GM19452 (cell line): ENCODE data around the gene STUB1.
"Not testable (repeated sequence)": the region's sequence is repeated elsewhere in the genome, so short reads cannot be mapped to it uniquely, and the experiment has no call there.

Source experiments
- ATAC-seq: cut with Tn5 transposase; IDR thresholded peaks from one replicate; pipeline ENCODE4 v1.9.1; 2021; ENCODE audit not compliant: unreplicated experiment

Gene STUB1

DNA sequence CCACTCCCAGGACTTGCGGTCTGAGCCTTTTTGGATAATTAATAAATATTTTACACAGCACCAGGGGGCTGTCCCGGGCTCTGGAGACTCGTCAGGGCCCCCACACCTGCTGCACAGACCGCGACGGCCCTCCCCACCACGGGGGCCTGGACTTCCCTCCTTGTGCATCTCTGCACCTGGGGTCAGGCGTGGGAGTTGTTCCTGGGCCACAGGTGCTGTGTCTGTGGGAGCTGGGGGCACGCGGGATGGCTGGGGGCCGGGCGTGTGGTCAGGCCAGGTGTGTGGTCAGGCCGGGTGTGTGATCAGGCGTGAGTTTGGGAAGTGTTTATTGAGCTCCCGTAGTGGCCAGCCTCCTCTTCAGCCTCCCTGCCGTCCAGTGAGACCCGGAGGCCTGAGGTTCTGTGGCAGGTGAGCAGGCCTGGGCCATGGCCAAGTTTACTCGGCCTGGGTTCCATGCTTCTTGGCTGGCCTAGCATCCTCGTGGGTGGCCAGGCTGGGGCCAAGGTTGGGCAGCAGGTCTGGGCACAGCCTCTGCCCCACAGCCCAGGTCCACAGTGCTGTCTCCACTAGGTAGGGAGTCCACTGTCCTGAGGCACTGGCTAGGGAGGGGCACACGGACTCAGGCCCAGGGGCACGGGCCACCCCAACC is 1.9 kb upstream of the STUB1 start:
- ATAC-seq = no peak

DNA sequence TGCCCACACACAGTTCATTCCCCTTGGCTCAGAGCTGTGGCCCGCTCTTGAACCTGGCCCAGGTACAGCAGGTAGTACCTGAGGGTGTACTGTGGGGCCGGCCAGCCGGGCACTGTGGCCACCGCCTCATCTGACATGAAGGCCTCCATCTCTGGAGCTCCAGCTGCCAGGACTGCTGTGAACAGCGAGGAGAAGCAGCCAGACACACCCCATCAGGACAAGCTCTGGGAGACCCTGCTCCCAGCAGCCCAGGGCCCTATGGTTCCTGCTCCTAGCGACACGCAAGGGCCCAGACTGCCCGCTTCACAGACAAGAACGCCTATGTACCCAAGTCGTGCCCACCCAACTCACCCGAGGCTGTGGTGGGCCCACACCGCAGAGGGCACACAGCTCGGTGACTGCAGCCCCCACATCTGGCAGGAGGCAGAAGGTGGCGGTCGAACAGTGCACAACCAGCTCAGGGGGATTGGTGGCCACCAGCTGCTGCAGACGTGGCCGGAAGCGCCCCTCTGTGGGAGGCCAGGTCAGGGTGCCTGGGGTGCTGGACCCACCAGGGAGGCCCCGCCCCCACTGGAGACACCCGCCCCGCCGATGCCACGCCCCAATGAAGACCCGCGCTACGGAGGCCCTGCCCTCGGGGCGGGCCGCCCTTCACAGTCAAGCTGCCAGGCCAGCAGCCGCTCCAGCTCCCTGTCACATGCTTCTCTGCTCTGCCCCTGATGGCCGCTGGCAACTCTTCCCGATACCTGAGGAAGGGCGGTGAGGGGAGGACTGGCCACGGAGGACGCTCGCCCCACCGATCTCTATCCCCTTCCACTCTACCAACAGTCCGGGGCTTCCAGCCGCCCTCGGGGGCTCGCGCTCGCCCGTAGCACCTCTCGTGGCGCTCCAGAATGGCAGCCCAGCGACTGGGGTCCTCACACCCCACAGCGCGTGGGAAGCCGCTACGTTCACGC is 1.1 kb upstream of the STUB1 start:
- no peak for ATAC-seq

DNA sequence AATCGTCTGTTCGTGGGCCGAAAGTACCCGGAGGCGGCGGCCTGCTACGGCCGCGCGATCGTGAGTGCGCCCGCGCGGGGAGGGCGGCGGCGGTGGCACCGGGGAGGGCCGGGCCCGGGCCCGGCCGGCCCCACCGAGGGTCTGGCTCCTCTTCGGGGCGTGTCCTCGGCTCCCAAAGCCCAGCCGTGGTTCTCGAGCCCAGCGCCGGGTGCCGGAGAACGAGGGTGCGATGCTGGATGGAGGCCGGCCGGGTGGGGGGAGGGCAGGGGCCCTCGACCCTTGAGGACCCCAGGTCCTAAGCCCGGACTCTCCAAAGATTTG is 375 bp downstream of the STUB1 start:
- ATAC-seq = no peak

DNA sequence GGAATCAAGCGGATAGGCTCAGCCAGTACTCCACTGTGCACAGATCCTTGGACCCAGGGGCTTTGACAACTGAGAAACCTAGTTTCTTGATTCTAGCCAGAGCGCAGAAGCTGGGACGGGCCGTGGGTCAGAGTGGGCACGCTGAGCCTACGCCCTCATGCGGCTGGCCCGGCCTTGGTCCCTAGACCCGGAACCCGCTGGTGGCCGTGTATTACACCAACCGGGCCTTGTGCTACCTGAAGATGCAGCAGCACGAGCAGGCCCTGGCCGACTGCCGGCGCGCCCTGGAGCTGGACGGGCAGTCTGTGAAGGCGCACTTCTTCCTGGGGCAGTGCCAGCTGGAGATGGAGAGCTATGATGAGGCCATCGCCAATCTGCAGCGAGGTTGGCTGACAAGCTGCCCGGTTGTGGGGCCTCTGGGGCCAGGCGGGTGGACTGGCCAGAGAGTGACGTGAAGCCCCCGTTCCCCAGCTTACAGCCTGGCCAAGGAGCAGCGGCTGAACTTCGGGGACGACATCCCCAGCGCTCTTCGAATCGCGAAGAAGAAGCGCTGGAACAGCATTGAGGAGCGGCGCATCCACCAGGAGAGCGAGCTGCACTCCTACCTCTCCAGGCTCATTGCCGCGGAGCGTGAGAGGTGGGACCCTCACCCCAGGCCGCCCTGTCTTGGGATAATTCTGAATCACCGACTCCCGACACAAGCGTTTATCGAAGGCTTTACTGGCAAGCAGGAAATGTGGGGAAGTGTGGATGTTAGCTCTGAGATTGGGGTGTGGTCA is 946 bp downstream of the STUB1 start:
- no peak for ATAC-seq

DNA sequence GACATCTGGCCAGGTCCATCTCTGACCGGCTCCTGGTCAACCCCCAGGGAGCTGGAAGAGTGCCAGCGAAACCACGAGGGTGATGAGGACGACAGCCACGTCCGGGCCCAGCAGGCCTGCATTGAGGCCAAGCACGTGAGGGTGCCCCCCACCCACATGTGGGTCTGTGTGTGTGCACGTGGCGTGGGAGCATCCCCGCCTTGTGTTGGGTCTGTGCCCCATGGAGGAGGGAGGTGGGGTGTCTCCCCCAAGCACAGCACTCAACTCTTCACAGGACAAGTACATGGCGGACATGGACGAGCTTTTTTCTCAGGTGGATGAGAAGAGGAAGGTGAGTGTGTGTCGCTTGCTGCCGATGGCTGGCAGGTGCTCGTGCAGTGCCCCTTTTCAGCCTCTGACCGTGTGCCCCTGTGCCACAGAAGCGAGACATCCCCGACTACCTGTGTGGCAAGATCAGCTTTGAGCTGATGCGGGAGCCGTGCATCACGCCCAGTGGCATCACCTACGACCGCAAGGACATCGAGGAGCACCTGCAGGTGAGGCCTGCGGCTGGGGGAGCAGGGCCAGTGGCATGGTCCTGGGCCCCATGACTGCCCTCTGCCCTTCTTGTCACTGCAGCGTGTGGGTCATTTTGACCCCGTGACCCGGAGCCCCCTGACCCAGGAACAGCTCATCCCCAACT is 1.7 kb downstream of the STUB1 start:
- no peak for ATAC-seq

DNA sequence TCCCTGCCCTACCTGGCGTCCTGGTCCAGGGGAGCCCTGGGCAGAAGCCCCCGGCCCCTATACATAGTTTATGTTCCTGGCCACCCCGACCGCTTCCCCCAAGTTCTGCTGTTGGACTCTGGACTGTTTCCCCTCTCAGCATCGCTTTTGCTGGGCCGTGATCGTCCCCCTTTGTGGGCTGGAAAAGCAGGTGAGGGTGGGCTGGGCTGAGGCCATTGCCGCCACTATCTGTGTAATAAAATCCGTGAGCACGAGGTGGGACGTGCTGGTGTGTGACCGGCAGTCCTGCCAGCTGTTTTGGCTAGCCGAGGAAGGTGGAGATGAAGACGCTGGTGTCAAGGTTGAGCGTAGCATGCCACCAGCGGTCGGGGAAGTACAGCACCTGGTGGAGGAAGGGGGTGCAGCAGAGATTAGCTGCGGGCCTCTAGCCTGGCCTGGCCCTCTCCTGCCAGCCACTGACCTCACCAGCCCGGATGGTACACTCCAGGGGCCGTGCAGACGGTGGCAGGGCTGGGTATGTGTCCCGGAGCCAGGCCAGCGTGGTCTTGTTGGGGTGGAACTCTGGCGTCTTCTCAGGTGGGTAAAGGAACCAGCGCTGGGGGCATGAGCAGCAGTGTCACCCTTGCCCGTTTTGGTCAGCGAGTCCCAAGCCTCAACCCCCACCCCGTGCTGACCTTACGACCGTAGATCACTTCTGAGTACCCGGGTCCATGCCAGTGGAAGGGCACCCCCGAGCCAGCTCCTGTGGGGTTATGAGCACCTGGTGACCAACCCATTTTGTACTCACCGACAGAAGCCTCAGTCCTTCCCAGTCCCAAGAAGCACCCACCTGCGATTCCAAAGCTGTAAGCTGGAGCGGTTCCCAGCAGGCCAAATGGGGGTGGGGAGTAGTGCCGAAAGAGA is 2.5 kb downstream of the STUB1 start:
- ATAC-seq = no peak

DNA sequence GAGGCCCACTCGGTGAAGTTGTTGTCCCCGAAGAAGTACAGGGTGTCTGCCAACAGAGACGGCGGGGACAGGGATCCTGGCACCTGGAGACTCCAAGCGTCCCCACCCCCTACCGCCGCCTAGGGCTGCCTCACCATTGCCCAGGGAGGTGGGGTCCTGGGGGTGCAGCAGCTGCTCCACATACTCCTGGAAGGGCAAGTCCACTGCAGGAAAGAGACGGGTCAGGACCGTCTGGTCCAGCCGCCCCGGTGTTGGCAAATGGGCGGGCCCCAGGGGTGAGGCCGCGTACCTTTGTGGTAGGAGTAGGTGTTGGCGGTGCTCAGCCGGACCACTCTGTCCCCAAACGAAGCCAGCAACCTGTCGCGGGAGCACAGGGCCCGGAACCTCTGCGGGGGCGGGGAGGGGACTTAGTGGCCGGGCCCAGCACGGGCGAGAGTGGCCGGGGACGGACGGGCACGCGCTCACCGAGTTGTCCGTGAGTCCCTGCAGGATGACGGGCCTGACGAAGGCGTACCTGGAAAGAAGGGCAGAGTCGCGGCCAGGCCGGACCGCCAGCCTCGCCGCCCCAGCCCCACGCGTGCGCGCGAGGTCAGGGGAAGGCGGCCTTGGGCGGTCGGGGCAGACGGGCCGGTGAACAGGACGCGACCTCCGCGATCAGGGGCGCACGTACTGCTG is 3.3 kb downstream of the STUB1 start:
- no peak for ATAC-seq

DNA sequence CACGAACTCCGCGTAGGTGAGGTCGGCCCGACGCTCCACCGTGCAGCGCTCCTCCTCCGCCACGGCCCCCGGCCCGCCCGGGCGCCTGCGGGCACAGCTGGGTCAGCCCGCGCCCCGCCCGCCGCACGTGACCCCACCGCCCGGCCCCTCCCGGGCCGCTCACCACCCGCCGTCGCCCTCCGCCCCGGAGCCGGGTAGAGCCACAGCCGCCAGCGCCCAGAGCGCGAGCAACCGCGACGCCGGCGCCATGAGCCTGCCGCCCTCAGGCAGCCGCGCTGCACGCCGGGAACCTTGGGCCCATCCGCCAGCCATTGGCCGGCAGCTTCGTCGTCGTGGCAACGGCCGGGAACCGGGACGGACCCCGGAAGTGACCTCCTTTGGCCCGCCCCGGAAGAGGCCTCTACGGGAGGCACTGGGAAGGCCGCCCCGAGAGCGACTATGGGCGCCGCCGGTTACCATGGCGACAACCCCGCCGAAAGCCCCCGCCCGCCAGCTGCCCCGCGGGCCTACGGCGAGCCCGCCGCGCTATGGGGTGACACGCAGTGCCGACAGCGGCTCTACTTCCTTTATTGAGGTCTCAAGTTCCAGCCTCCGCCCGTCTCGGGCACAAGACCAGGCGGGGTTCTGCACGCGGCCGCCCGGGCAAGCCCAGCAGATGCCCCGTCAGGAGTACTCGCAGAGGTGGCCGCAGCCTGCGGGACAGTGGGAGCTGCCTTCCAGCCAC is 4.0 kb downstream of the STUB1 start, which contains the start of gene JMJD8:
Gene JMJD8 (minus strand): TSS at position 264 of the 724 bp plus-strand sequence. CDS start 15 bp downstream, at position 249.
- ATAC-seq = peak; percentile 62

DNA sequence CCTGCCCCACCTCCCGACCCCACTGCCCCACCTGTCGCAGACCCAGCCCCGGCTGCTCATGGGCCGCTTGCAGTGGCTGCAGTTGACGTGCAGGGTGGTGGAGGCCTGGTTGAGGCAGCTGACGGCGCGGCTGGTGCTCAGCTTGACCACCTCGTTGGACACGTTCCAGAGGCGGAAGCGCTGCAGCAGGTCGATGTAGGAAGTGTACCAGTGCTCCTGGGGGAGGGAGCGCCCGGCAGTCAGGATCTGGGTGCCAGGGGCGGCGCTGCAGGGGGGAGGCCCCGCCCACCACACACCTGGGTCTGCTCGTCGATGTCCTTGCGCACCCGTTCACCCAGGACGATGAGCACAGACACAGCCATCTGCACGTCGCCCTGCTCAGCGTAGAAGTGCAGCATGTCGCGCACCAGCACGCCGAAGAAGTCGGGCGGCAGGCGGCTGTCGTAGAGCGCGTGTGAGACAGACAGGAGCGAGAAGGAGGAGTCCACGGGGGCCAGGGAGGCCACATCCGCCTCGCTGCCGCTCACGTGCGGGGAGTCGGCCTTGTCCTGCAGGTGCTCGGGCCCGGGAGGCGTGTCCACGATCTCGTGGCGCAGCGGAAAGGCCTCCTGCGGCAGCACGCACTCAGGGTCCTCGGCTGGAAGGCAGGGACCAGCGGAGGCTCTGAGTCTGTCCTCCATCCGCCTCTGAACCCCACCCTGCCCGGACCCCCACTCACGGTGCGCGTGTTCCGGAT is 4.9 kb downstream of the STUB1 start:
- ATAC-seq = no peak

DNA sequence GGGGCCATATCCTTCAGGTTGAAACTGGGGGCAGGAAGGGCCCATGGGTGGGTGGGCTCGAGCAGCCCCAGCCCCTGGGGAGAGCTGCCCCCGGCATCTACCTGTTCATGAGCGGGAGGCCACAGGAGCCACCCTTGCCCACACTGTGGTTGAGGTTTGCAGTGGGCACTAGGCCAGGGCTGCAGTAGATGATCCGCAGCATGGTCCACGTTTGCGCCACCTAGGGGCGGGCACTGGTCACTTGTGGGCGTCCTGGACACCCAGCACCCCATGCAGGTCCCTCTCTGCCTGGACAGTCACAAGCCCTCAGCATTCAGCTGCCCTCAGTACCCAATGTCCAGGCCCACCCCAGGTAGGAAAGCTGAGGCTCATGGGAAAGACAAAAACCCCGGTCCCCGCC is 5.8 kb downstream of the STUB1 start:
- ATAC-seq = no peak

DNA sequence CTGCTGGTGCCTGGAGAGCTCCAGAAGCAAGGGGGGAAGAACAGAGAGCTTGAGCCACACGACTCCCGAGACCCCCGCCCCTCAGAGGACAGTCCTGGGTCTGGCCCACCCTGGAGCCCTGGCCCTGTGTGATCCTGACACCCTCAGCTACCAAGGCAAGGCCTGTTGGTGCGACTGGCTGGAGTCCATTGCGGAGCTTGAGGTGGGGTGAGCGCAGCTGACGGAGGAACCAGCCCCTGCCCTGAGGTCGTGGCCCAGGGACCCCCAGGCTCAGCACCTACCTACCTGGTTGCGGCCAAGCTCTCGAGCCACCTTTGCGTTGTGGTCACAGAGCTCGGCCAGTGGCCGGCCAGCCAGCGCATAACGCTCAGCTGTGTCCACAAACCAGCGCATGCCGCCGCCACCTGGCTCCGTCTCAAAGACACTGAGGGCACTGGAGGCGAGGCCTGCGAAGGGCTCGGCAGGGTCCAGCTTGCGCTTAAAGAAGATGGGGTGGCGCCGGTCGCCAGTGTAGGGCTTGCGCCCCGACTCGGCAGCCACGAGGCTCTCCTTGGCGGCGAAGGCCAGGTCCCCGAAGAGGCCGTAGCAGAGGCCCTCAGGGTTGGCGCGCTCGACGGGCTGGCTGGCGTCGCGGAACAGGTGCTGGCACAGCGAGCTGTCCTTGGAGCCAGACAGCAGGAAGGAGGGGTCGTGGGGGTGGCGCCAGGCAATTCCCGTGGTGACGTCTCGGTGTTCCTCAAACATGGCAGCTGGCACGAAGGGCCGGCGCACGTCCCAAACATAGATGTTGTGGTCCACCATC is 6.5 kb downstream of the STUB1 start:
- no peak for ATAC-seq

DNA sequence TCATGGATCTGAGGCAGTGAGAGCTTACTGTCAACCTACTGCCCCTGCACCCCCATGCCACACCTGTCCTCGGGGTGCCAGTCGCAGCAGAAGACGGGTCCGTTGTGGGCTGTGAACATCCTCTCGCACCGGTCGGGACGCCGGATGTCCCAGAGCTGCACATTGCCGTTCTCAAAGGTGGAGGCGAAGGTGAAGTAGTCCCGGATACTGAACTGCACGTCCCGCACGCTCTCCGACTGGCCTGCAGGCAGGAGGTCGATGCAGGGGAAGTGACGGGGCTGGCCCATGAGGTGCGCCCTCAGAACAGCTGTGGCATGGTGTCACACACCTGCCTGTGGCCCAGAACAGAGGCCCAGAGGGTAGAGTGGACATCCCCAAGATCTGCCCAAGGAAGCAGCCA is 7.3 kb downstream of the STUB1 start:
- ATAC-seq = no peak

DNA sequence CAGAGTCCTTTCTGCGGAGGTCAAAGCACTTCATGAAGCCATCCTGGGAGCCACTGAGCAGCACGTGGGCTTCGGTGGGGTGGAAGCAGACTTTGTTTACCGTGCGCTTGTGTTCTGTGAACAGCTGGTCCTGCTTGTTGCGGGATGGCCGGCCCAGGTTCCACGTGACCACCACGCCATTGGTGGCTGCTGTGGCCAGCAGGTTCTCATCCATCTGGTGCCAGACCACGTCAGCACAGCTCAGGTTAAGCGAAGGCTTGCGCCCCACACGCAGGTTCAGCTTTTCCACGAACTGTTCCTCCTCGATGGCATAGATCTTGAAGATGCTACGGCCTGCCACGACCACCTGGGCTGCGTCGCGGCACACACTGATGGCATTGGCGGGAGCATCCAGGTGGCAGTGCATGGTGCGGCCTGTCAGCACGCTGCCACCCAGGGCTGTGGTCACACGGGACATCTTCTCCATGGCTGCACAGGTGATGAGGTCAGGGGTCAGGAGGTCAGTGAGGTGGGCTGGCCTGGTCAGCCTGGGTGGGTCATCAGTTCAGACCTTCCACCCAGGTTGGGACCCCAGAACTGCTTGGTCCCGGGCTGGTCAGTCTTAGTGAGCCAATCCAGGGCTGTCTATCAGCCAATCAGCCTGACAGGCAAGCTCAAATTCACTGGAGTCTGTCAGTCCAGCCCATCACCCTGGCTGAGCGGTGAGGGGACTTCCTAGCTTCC is 9.1 kb downstream of the STUB1 start:
- ATAC-seq = no peak

DNA sequence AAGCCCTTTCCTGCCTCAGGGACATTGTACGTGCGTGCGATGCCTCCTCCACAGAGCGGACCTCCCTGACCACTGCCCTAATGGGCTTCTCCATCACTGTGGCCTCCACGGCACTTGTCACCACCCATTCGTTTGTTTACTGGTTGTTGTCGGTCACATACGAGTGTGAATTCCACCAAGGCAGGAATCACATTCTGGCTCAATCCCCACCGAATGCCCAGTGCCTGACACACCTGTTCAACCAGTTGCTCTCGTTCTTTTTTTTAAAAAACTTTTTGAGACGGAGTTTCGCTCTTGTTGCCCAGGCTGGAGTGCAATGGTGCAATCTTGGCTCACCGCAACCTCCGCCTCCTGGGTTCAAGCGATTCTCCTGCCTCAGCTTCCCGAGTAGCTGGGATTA is 11.0 kb downstream of the STUB1 start:
- ATAC-seq = not testable (repeated sequence)

DNA sequence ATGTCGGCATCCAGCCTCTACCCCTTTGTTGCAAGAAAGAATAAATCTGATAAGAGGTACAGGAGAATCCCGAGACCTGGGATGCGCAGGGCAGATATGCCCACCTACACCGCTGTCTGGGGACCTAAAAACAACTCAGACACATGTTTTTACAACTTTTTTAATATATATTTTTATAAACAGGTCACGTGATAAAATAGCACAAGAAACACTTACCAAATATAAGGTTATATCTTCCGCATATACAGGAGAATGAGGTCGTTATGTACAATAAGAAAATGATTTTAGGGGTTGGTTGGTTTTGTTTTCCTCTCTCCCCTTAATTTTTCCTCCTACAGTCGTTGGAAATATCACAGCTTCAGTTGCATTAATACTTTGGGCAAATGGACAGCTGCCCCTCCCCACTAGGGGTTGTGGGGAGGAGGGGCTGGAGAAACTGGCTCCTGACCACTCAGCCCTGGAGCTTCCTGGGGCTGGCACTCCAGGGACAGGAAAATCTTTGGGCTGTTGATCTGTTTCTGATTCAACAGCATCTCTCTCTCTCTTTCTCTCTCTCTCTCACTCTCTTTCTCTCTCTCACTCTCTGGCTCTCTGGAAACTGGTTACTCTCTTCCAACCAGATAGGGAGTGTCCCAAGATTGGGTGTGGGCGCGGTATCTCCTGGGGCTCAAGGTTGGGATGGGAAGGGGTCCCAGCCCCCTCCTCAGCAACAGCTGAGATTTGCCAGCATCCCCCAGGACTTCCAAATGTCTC is 12.3 kb downstream of the STUB1 start:
- no peak for ATAC-seq

DNA sequence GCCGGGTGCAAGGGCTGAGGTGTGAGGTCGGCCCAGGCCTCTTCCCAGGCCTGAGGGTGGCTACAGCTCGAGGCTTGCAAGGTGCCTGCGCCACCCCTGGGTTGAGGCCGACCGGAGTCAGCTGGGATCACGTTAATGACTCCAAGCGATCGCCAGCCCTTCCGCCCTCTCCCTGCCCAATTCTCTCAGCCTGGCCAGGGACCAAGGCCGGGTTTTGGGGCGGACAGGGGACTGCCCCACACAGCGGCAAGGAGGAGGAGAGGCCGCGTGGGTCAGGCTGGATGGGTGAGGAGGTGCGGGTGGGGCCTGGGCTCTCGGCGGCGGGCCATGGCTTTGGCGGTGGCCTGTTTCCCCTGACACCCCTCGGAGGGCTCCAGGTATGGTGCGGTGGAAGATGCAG is 13.2 kb downstream of the STUB1 start:
- no peak for ATAC-seq
